Gastroesophageal sphincter (tissue), 3 donors: ENCODE measurements around the gene DAPK1.

Experiments used
- CTCF ChIP-seq, 4 experiments: fragments of 200-600 bp in 2 of 4; fragments of 450-650 bp in 2 of 4; sonication (generic) in 1 of 4; IDR thresholded peaks; one replicate each; pipeline ENCODE4 v1.5.1; 2017 to 2019; ENCODE audit warnings: antibody characterized with exemption in 4 of 4, mild to moderate bottlenecking in 2 of 4, moderate library complexity in 2 of 4
- POLR2A ChIP-seq, 2 donors: fragments of 450-650 bp; IDR thresholded peaks; one replicate each; pipeline ENCODE4 v1.6.1; 2017; ENCODE audit warnings: antibody characterized with exemption in 2 of 2, mild to moderate bottlenecking in 2 of 2, moderate library complexity in 1 of 2

GRCh38 chr9:87533271-87533670 lies 35.6 kb downstream of the DAPK1 start:
- no peak for TF ChIP-seq CTCF (IDR thresholded peaks at IDR 0.05)
- TF ChIP-seq POLR2A (IDR thresholded peaks at IDR 0.05), result no peak
